Brain pericyte (primary cell): ENCODE measurements around the gene FABP1.

Experiments
- DNase-seq: peaks from one replicate; pipeline ENCODE4 v3.0.0-alpha.2; 2012; ENCODE audit warnings: low read depth, low spot score

The FABP1 gene

DNA sequence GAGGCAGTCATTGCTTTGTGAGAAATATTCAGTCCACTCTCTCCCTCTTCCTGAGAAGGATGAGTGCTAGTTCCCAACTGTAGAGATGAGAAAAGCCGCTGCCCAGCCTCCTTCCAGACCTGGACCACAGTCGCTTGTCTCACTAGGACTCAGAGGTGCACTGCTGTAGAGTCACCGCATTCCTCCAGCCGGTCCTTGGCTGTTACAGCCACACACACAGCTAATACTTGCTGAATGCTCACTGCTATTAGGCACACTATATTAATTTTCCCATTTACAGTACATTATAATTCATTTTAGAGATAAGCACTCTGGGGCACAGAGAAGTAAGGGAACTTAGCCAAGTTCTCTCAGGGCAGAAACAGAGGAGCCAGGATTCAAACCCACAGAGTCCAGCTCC lies 10.0 kb upstream of the FABP1 start:
- no peak for DNase-seq

DNA sequence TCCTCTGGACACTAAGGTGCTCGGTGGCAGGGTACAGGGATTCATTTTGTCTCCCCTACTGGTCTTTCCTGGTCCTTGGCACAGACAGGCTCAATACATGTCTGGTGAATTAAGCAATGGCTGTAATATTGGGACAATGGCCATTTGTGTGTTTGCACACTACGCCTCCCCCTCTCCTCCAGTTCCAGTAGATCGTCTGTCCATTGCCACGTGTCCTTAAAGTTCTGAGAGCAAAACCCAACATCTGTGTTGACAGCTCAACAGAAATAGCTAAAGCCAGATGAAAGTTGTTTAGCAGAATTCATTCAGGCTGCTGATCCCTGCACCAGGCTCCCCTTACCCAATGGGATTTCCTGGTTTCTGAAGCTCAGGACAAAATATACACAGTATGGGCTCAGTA lies 9.0 kb upstream of the FABP1 start:
- DNase-seq, result no peak

DNA sequence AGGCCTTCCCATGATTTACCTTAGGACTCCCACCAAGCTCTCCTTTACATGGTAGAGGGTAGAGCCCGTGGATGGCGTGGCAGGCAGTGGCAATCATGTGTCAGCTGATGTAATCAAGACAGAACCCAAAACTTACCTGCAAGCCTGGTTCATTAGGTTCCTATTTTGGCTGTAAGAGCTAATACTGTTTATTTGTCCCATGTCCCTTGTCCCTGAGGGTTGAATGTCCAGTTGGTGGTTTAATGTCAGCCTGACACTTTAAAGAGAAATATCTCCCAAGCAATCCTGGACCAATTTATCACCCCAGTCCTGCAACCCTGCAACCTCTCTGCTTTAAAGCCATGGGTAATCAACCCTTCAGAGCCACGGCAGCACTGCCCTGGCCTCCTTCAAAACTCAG lies 6.0 kb upstream of the FABP1 start:
- DNase-seq, result no peak

DNA sequence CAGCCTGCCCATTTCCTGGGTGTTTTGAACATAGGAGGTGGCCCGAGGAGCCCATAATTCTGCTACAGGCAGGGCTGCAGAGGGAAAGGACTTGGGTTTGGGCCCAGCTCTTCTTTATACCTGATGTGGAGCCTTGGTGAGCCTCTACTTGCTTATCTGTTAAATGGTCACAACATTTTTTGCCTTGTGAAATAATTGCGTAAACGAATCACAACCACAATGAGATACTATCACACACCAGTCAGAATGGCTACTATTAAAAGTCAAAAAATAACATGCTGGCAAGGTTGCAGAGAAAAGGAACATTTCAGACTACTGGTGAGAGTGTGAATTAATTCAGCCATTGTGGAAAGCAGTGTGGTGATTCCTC lies 4.1 kb upstream of the FABP1 start:
- DNase-seq, result no peak

DNA sequence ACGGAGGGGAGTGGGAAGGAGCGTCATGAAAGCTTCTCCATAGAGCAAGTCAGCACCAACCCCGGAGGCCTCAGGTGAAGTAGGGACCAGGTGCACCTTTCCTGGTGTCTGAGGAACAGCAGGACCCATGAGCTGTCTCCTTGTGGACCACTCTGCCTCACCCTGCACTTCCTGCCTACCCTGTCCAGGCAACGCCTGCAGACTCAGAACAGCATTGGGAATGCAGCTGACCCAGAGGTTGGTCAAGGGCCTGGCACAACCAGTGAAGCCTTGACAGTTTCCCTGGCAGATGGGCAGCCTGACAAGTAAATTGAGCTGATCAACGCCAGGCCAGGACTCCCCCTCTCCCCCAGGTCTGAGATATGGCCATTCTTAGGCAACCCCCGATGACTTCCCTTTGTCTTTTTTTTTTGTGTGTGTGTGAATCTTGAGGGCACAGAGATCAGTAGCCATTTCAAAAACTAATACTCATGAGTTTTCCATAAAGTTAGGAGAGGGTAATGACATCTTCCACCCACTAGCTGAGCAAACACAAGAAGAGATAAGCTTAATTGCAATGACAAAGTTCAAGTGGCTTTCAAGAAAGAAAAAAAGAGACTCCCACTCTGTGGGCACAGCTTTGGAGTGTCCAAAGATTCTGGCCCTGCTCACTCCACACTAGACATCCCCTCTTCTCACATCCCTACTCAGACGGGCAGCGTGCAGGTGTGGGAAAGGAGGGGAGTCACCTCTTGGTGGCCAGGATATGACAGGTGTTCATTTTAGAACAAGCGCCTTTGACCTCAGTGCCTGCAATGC lies 3.5 kb upstream of the FABP1 start:
- no peak for DNase-seq

DNA sequence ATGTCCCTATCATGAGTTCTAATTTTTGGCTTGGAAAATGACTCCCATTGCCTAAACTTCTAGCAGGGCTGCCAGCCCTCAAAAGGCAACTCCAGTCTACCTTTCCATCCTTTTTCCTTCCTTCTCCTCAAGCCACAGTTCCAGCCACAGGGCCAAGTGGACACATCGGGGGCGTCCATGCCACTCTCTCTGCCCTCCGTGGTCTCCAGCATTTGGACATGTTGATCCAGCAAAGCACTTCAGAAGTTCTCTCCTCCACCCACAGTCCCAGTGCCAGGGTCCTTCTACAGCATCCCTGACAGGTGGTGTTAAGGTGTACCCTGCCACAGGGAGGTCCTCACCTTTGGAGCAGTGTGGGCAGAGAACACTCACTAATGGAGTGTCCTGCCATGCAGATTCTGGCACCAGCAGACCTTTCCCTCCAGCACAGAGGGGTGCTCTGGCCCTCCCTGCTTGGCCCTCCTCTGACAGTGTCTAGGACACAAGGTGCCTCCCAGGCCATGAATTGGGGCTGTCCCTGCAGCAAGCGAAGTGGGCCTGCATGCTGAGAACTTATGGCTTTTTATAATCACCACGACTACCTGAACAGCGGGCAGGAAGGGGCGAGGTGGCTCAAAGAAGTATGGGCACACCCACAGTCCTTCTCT lies 1.6 kb upstream of the FABP1 start:
- DNase-seq, result no peak

DNA sequence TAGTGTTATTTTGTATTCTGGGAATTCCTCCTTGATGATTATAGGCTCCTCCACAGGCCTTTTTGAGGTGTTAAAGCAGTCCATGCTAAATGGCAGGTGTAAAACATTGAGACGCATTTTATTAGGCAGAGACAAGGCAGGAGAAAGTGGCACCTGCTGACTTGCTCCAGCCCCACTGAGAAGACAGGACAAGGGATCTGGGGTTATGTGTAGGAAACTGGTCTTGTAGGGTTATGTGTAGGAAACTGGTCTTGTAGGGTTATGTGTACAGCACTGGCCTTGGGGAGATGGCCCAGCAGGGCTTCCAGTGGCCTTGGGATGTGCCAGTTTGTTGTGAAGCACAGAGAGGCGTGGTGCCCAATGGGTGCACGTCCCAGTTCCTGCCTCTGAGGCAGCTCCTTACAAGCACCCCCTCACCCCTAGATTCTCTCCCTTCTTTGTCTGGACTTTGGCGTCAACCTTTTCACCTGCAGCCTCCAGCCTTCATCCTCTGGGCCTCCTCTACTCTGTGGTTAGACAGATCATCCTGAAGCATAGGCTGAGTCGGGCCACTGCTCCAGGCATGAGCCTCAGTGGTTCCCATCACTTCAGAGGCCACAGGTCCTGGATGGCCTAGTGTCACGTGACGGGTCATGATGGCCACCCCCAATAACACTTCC lies 921 bp upstream of the FABP1 start:
- DNase-seq, result no peak

DNA sequence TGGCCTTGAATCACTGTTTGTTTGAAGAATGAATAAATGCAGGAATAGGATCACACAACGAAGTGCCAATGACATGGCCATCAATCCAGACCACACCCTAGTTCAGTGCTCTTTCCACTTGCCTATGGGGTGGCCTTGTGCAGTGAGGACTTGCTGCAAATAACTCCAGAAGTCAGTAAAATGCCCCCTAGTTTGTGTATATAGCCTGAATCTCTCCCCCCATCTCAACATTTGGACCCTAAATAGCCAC lies 299 bp downstream of the FABP1 start:
- DNase-seq, result no peak

DNA sequence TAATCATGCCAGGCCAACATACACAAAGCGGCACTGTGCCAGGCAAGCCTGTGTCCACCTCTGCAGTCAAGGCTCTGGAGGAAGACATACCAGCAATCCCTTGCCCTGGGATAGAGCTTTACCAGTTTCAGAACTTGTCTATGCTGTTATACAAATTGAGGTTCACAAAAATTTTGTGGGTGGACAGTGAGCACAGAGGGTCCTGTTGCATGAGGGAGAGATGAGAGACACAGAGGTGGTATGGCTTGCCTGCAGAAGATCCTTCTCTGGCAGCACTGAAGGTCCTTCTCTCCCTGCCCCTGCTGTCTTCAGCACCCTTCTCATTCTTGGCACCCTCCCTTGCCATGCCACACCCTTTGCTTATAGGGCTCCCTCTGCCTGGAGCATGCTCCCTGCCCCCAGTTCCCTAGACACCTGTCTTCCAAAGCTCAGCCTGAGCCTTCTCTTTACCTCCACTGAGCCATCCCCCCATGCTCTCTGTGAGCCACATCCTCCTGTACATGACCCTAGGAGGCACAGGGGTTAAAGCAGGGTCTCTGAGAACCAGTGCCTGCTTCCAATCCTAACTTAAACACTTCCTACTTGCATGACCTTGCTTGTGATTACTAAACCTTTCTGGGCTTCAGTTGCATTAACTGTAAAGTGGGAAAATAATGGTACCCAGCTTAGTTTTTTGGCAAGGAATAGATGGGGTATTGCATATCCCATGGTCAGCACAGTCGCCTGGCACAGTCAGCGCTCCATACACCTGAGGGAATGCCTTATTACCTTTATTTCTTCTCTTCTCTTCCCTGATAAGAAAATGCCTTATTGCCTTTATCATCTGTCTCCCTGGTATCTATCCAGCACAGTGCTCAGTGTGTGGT lies 857 bp downstream of the FABP1 start:
- no peak for DNase-seq

DNA sequence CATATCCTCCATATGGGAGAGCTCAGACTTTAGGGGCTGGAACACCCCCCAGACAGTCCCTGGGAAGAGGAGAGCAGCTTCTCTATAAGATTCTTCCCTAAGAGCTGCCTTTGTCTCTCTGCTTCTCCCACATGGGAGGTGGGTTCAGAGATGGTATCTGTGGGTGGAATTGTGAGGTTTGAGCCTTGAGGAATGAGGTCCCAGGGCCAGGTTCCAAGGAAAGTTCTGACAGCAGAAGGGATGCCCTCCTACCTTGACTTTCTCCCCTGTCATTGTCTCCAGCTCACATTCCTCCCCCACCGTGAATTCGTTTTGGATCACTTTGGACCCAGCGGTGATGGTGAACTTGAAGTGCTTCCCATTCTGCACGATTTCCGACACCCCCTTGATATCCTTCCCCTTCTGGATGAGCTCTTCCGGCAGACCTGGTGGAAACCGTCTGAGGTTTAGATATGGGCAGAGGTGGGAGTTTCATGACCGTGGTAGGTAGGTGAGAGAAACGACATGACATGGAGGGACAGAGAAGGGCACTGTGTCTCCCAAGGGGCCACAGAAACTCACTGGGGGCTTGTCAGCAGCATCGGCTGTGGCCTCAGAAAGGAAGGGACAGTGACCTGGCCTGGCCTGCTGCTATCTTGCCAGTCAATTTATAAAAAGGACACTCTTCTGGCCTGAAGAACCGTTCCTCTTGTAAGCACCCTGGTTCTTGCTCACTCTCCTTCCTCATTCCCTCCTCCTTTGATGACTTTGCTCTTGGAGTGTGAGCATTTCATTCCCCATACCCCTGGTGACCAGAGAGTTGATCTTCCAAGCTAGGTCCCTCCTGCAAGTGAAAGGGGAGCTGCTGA lies 1.7 kb downstream of the FABP1 start:
- DNase-seq, result no peak

DNA sequence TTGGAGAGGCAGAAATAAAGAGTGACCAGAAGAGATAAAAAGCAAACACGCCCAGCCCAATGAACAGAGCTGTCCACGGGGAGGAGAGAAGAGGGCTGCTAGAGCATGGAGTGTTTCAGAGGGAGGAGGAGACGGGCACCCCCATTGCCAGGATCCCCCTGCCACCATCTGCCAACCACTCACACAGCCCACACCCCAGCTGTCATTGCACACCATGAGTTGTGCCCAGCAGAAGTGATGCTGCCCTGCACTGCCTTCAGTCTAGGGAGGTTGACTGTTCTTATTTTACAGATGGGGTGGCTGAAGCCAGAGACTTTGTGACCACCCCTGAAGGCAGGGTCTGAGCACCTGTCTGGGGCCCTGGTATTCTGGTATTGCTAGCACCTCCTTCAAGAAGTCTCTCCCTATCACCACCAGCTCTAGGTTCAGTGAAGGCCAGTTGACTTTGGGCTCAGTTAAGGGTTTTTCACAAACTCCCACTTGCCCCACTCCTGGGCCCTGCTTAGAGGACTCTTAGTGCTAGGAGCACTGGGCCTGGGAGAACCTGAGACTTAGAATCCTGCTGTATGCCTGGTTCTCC lies 2.4 kb downstream of the FABP1 start:
- DNase-seq, result no peak

DNA sequence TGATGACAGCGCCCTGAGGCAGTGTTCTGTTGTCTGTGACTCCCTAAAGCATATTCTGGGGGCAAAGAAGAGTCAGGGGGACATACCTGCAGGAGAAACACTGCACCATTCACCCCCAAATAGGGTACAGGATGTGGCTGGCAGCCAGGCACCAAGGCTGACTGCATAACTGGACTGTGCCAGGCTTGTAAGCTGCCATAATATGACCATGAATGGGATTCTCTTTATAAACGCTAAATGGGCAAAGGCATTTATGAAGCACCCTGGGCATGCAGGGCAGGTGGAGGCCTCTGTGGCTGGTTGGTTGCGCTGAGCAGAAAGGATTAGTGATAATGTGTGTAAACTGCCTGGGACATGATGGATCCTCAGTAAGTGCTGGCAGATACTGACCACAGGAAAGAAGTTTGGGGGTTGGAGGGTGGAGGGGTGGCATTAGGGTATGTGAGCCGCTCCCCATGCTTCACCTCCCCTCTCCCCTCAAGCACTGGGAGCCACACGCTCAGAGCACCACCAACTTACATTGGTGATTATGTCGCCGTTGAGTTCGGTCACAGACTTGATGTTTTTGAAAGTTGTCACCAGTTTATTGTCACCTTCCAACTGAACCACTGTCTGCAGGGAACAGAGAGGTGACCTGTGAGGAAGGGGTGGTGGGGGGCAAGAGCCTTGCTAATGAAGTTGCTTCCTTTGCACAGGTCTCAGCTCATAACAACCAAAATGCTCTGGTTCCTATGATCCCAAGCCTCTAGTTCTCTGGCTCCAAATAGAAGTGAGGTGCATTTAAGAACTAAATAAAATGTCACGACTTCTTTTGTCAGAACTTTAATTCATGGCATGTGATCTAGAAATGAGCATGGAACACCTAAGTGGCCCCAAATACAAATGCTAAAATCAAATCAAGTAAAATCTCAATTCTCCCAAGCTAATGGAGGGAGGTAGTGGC lies 3.6 kb downstream of the FABP1 start:
- DNase-seq, result no peak

DNA sequence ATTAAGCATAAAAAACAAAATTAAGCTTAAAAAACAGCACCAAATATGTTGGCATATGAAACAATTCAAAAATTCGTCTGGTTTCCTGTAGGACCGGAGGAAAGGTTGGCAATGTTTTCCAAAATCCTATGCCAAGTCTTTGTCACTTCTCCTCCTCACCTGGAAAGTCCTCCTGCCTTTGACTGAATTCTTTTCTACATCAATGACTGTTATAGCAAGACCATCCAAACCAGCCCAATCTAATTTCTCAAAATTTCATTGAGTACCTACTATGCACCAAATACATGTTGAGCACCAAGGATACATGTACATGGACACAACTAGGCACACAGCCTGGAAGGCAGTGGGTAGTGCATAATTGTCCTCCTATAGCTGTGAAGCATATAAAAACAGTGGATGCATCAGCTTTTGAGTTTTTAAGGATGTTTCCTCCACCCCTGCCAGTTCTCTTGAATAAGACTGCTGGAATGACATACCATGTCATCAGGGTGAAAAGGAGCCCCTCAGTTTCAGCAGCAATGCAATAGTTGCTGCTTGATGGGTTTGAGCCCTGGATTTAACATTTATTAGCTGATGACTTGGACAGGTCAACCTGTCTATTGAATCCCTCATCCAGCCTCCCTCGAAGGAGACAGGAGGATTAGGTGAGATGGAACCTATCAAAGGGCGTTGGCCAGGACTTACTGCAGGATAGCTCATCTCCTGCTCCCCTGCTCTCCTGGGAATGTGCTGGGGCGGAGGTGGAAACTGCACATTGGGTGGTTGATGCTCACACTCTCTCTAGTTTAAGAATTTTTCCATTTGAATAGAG lies 4.5 kb downstream of the FABP1 start:
- DNase-seq, result no peak

DNA sequence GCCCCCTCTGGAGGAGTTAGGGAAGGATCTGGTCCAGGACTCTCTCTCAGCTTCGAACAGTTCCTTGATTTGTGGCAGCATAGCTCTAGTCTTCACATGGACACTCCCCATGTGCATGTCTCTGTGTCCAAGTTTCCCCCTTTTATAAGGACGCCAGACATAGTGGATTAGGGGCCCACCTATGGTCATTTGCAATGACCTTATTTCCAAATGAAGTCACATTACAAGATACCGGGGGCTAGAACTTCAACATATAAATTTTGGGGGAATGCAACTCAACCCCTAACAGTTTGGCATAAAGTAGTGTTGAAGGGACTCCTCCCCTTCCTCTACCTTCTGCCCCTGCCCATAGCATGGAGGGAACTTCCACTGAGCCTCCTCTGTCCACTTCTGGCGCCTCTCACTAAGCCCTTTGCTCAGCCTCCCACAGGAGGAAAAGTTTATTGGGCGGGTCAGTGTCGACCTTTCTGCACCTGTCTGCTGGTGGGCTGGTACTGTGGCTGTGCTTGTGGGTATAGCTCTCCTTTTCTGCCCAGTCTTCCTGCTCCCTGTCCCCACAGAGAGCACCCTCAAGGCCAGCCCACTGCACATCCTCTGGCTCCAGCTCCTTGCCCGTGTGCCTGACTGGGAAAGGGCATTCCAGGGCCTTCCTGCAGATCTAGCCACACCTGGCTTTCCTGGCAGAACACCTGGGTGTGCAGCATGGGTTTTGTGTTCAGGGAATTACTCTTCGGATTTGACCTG lies 5.5 kb downstream of the FABP1 start:
- DNase-seq, result no peak

DNA sequence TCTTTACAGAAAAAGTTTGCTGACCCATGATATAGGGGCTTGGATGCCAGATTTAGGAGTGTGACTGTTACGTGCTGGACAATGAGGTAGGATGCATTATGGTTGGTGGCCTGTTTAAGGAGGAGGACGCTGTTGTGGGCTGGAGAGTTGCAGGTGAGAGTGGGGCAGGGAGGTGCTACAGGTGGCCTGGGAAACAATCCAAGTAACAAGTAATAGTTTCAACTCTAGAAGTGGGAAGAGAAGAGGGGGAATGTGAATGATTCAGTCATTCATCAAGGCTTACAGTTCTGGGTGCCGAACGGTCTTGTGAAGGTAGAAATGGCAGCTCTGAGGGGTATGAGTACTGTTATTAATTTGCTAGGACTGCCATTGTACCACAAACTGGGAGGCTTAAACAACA lies 6.2 kb downstream of the FABP1 start:
- DNase-seq, result no peak

DNA sequence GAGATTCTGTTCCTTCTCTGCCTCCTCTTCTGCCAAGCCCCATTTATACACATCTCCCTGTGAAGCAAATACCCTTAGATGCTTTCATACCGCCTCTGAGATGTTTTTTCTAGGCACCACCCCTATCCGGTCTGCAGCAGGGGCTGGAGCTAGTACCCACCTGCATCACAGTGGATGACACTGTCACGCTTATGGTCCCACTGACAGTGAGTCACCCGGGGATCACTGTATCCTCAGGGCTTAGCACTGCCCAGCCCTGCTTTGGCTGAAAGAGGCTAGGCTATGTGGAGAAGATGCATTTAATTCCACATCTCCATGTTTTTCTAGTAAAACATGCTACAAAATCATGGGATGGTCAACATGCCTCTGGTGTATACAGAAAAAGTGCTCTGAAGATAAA lies 9.9 kb downstream of the FABP1 start:
- no peak for DNase-seq

DNA sequence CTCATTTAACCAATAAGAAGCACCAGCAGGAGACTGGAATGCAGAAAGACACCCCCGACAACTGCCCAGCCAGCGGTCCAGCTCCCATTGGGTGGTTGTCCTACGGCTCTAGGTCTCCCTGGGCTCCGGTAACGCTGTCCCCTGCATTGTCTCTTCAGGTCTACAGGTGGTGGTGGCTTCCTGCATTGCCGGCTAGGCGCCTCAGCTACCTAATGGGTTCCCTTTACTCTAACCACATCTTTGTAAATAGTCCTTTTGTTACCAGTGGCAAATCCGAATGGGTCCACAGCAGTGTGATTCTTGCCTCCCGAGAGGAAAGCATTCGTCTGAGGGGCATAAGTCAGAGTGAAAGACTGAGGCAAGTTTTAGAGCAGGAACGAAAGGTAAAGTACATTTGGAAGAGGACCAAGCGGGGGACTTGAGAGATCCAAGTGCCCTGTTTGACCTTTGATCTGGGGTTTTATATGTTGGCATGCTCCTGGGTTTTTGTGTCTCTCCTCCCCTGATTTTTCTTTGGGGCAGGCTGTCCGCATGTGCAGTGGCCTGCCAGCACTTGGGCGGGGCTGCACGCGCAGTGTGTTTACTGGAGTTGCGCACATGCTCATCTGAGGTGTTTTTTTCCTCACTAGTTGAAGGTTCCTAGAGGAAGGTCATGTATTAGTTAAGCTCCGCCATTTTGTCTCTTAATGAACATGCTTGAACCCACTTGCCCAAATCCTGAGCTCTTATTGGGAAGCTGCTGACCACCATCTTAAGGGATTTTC lies 11.0 kb downstream of the FABP1 start:
- DNase-seq, result no peak
